Effector memory CD8-positive, alpha-beta T cell (primary cell): ENCODE measurements around the gene NDUFV1.
"Not testable (repeated sequence)": the region's sequence is repeated elsewhere in the genome, so short reads cannot be mapped to it uniquely, and the experiment has no call there.

Experiments
- ATAC-seq: fragments of 150-1000 bp; cut with Tn5 transposase; replicated peaks from 2 replicates; pipeline ENCODE4 v1.10.0; 2021; ENCODE audit warnings: mild to moderate bottlenecking, moderate library complexity
- DNase-seq, 3 experiments: peaks; one replicate each; pipeline ENCODE4 v3.0.0; 2021
- H3K27ac Mint-ChIP-seq, 2 donors: one replicate each; pipeline ENCODE4 v1.8.0; 2022; ENCODE audit warnings: mild to moderate bottlenecking in 2 of 2, mixed read lengths in 2 of 2, moderate library complexity in 2 of 2
- H3K27me3 Mint-ChIP-seq, 2 donors: one replicate each; pipeline ENCODE4 v1.8.0; 2022; ENCODE audit warnings: mixed read lengths in 2 of 2
- H3K36me3 Mint-ChIP-seq: one replicate; pipeline ENCODE4 v1.8.0; 2022; ENCODE audit warnings: mild to moderate bottlenecking, moderate library complexity, mixed read lengths; ENCODE audit not compliant: insufficient read depth
- H3K4me1 Mint-ChIP-seq, 2 donors: one replicate each; pipeline ENCODE4 v1.8.0; 2022; ENCODE audit warnings: low read depth in 2 of 2, mixed read lengths in 2 of 2
- H3K4me3 Mint-ChIP-seq, 2 donors: one replicate each; pipeline ENCODE4 v1.8.0; 2022; ENCODE audit warnings: mild to moderate bottlenecking in 2 of 2, mixed read lengths in 2 of 2, moderate library complexity in 2 of 2
- H3K9me3 Mint-ChIP-seq, 2 donors: one replicate each; pipeline ENCODE4 v1.8.0; 2022; ENCODE audit warnings: mixed read lengths in 2 of 2

NDUFV1 gene

GRCh38 chr11:67618901-67619659 lies 12.3 kb downstream of the NDUFV1 start:
- H3K27ac Mint-ChIP-seq, H3K9me3 Mint-ChIP-seq, H3K27me3 Mint-ChIP-seq, DNase-seq, ATAC-seq, H3K4me3 Mint-ChIP-seq, H3K36me3 Mint-ChIP-seq: not testable (repeated sequence)
- peaks cover 17 to 19% of the 10 kb centered on the region in 2 donors for H3K4me1 Mint-ChIP-seq

GRCh38 chr11:67619683-67620618 lies 13.2 kb downstream of the NDUFV1 start:
- H3K36me3 Mint-ChIP-seq, H3K9me3 Mint-ChIP-seq, H3K27me3 Mint-ChIP-seq, ATAC-seq, DNase-seq, H3K4me3 Mint-ChIP-seq, H3K27ac Mint-ChIP-seq: not testable (repeated sequence)
- H3K4me1 Mint-ChIP-seq = peaks cover 9 to 11% of the 10 kb centered on the region in 2 donors

- H3K27ac Mint-ChIP-seq, DNase-seq, H3K9me3 Mint-ChIP-seq, H3K36me3 Mint-ChIP-seq, H3K27me3 Mint-ChIP-seq, ATAC-seq, H3K4me3 Mint-ChIP-seq, H3K4me1 Mint-ChIP-seq: not testable (repeated sequence)
Measured at GRCh38 chr11:67620621-67621020, 13.9 kb downstream of the NDUFV1 start.

GRCh38 chr11:67621928-67622327 lies 15.2 kb downstream of the NDUFV1 start:
- H3K27me3 Mint-ChIP-seq = not testable (repeated sequence)

GRCh38 chr11:67622905-67623304 lies 16.2 kb downstream of the NDUFV1 start:
- not testable (repeated sequence) for H3K4me1 Mint-ChIP-seq, H3K4me3 Mint-ChIP-seq, H3K27me3 Mint-ChIP-seq, DNase-seq, H3K36me3 Mint-ChIP-seq, H3K9me3 Mint-ChIP-seq, H3K27ac Mint-ChIP-seq, ATAC-seq

More at GRCh38 chr11:67621928-67622327, 15.2 kb downstream of the NDUFV1 start:
- H3K9me3 Mint-ChIP-seq, DNase-seq, H3K27ac Mint-ChIP-seq, H3K4me1 Mint-ChIP-seq, H3K4me3 Mint-ChIP-seq, ATAC-seq, H3K36me3 Mint-ChIP-seq: not testable (repeated sequence)

- not testable (repeated sequence) for H3K9me3 Mint-ChIP-seq, ATAC-seq, H3K36me3 Mint-ChIP-seq, H3K4me1 Mint-ChIP-seq, DNase-seq, H3K27ac Mint-ChIP-seq, H3K4me3 Mint-ChIP-seq, H3K27me3 Mint-ChIP-seq
Measured at GRCh38 chr11:67623795-67624194, 17.1 kb downstream of the NDUFV1 start.

GRCh38 chr11:67626131-67626833 lies 19.5 kb downstream of the NDUFV1 start:
- H3K36me3 Mint-ChIP-seq, DNase-seq, H3K9me3 Mint-ChIP-seq, H3K4me3 Mint-ChIP-seq, H3K27me3 Mint-ChIP-seq, ATAC-seq: not testable (repeated sequence)
- Mint-ChIP-seq H3K4me1 (peaks cover 10 to 12% of the 10 kb centered on the region in 2 donors), H3K27ac (peak overlapping the region in 1 of 2 donors; percentile 61)

- Mint-ChIP-seq H3K9me3 (no peaks in the 10 kb centered on the region), H3K27me3 (no peaks in the 10 kb centered on the region), H3K36me3 (peaks cover 4% of the 10 kb centered on the region), H3K4me1 (peaks cover 10 to 12% of the 10 kb centered on the region in 2 donors), H3K27ac (peak overlapping the region in 1 of 2 donors; percentile 61), H3K4me3 (no peak overlapping the region)
- DNase-seq (no peak), ATAC-seq (no peak)
Measured at GRCh38 chr11:67626970-67627369, 20.2 kb downstream of the NDUFV1 start.

- peaks cover 10 to 12% of the 10 kb centered on the region in 2 donors for H3K4me1 Mint-ChIP-seq
- no peaks in the 10 kb centered on the region for H3K27me3 Mint-ChIP-seq
- ATAC-seq (no peak), DNase-seq (no peak)
- peaks cover 4% of the 10 kb centered on the region for H3K36me3 Mint-ChIP-seq
- H3K9me3 Mint-ChIP-seq = no peaks in the 10 kb centered on the region
- H3K4me3 Mint-ChIP-seq = peak overlapping the region in 1 of 2 donors; percentile 11
- no peak overlapping the region for H3K27ac Mint-ChIP-seq
Measured at GRCh38 chr11:67627441-67627811, 20.7 kb downstream of the NDUFV1 start.

GRCh38 chr11:67627812-67628624 lies 21.3 kb downstream of the NDUFV1 start:
- Mint-ChIP-seq H3K4me3 (peak overlapping the region in 1 of 2 donors; percentile 11), H3K4me1 (peaks cover 10 to 12% of the 10 kb centered on the region in 2 donors), H3K9me3 (no peaks in the 10 kb centered on the region), H3K27ac (no peak overlapping the region), H3K27me3 (no peaks in the 10 kb centered on the region), H3K36me3 (peaks cover 4% of the 10 kb centered on the region)
- ATAC-seq (no peak), DNase-seq (no peak)

GRCh38 chr11:67628710-67629385 lies 22.1 kb downstream of the NDUFV1 start:
- H3K4me3 Mint-ChIP-seq = peak overlapping the region; percentile 89 to 90
- ATAC-seq (no peak), DNase-seq (no peak)
- H3K36me3 Mint-ChIP-seq = peaks cover 4% of the 10 kb centered on the region
- no peaks in the 10 kb centered on the region for H3K9me3 Mint-ChIP-seq
- peaks cover 10 to 12% of the 10 kb centered on the region in 2 donors for H3K4me1 Mint-ChIP-seq
- H3K27ac Mint-ChIP-seq = peak overlapping the region in 1 of 2 donors; percentile 75
- H3K27me3 Mint-ChIP-seq = no peaks in the 10 kb centered on the region
